Ovary (tissue), 10 donors: Measurements from ENCODE around the gene TMEM217. TPM values are rescaled to one million over a fixed set of nuclear protein-coding genes. Genes with fewer than 3 reads are reported as not detected.
"Not testable (repeated sequence)": the region's sequence is repeated elsewhere in the genome, so short reads cannot be mapped to it uniquely, and the experiment has no call there.

Source experiments
- DNase-seq, 5 donors: peaks; one replicate each; pipeline ENCODE4 v3.0.0-alpha.2; 2019 to 2020
- H3K27ac ChIP-seq, 2 donors: fragments of 200-600 bp; one replicate each; pipeline versions ENCODE4 v1.5.1 to v1.8.0; 2019 to 2022
- H3K27me3 ChIP-seq: fragments of 200-600 bp; one replicate; pipeline ENCODE4 v1.8.0; 2022
- H3K36me3 ChIP-seq: fragments of 200-600 bp; sonication (generic); one replicate; pipeline ENCODE4 v1.5.1; 2019
- H3K4me1 ChIP-seq: one replicate; pipeline ENCODE4 v1.8.1; 2013; ENCODE audit warnings: mild to moderate bottlenecking, moderate library complexity; ENCODE audit not compliant: insufficient read depth
- H3K4me3 ChIP-seq: fragments of 200-600 bp; sonication (generic); one replicate; pipeline ENCODE4 v1.5.1; 2017
- H3K9me3 ChIP-seq, 2 donors: fragments of 200-600 bp in 1 of 2; sonication (generic) in 1 of 2; one replicate each; pipeline versions ENCODE4 v1.5.1 to v1.8.1; 2013 to 2019; ENCODE audit warnings: mild to moderate bottlenecking in 1 of 2, moderate library complexity in 1 of 2
- CTCF ChIP-seq, 3 donors: fragments of 450-650 bp in 2 of 3; fragments of 200-600 bp in 1 of 3; IDR thresholded peaks; one replicate each; pipeline versions ENCODE4 v1.5.1 to v1.8.0; 2016 to 2022; ENCODE audit warnings: antibody characterized with exemption in 3 of 3, mild to moderate bottlenecking in 1 of 3
- EP300 ChIP-seq: sonication (generic); formaldehyde crosslinking; IDR thresholded peaks from one replicate; pipeline ENCODE4 v1.6.1; 2017; ENCODE audit warnings: antibody characterized with exemption
- POLR2A ChIP-seq: fragments of 450-650 bp; IDR thresholded peaks from one replicate; pipeline ENCODE4 v1.6.1; 2017; ENCODE audit warnings: antibody characterized with exemption, mild to moderate bottlenecking, moderate library complexity
- WGBS, 3 donors: extraction: QIAGEN DNeasy Blood & Tissue Kit in 1 of 3; methylation state at CpG; one replicate each; pipeline versions ENCODE4 v1.1.5 to v1.1.7; 2013 to 2017; 5-methylcytosine and 5-hydroxymethylcytosine counted together
- intact Hi-C, 4 donors: fragments of 100-400 bp; cut with DNase I; formaldehyde crosslinking; loops; one replicate each; pipeline versions ENCODE4 v1.11.0 to v1.15.1; 2022 to 2023
- long read RNA-seq, 3 donors: library from polyadenylated mRNA in 2 of 3; unstranded in 2 of 3; transcript quantifications; one replicate each; pipeline ENCODE4 v2.0.0 and lab custom pipeline, GENCODE V29; 2021 to 2026
- polyA plus RNA-seq, 2 donors: library from polyadenylated mRNA; stranded (reverse); fragments of 200-250 nt in 1 of 2; fragments of 350-450 nt in 1 of 2; fragmentation: Illumina TruSeq in 1 of 2; extraction: RNeasy Lipid Tissue Mini Kit (QIAGEN cat#74804) in 1 of 2; gene quantifications; one replicate each; pipeline ENCODE4 v1.2.3, GENCODE V29; 2013 to 2014
- total RNA-seq, 7 donors: library from RNA; depleted of rRNA in 2 of 7; stranded (reverse); fragments of >200 nt in 2 of 7; fragmentation: NEBNext Ultra II Directional in 3 of 7; extraction: Animal tissue kit (Norgen Biotek cat#: 25700) in 3 of 7; gene quantifications; one replicate each; pipeline versions ENCODE4 v1.1.0 to v1.2.4, GENCODE V29; 2016 to 2023
- donor health status: DM: no; HTN: no; CAD: no; lungs with moderate emphysema.
- donor health status: DM: no; HTN: no; CAD: no.
- donor health status: Bipolar disorder and iron deficiency.
- donor health status: DM: yes; HTN: yes; CAD: no.
- donor health status: DM: no; HTN: no; CAD: no.
- donor health status: DM: yes; HTN: yes; CAD: no.

TMEM217 gene
- 1 to 10 TPM in 6 of 7 donors, under 1 TPM in 1; 0.48 to 4.6 (median 1.5) TPM for total RNA-seq
- polyA plus RNA-seq = 1 to 10 TPM in 1 of 2 donors, under 1 TPM in 1; 0.39 to 3.8 TPM
- long read RNA-seq, donor 1, partial matches to known transcripts = 1 of 1 reads
- long read RNA-seq, donor 1, other reads (novel, unspliced or antisense) = 0 of 1 reads
- long read RNA-seq, donor 2, partial matches to known transcripts = 38 of 111 reads
- long read RNA-seq, donor 2, other reads (novel, unspliced or antisense) = 73 of 111 reads
- long read RNA-seq, donor 3 = 0 reads

- intact Hi-C loops = no loop called here
- Histone ChIP-seq H3K4me1 (peaks cover 1% of the 10 kb centered on the region), H3K27ac (peak within 1 kb of the TSS; percentile 71 to 73), H3K9me3 (no peaks in the 10 kb centered on the region), H3K4me3 (peak within 1 kb of the TSS; percentile 90), H3K36me3 (no peaks in the 10 kb centered on the region), H3K27me3 (no peaks in the 10 kb centered on the region)
- DNase-seq = peak; percentile 96 to 97 (median 97)
- TF ChIP-seq EP300 = no peak
- peak; percentile 82 for TF ChIP-seq POLR2A
- no peak for TF ChIP-seq CTCF (IDR thresholded peaks at IDR 0.05)
- 0% methylated on average over 43 to 45 of the region's 45 CpGs for WGBS, 3 donors
These were observed at the start of gene TMEM217, which contains the start of gene TBC1D22B for GRCh38 chr6:37257634-37258404. Gene TMEM217, minus strand, starts transcription at chr6:37258144. Its CDS starts 39,114 bp downstream, at chr6:37219030. Gene TBC1D22B, plus strand, starts transcription at chr6:37257772. Its CDS starts 146 bp downstream, at chr6:37257918.

- H3K27me3 ChIP-seq, H3K4me3 ChIP-seq, intact Hi-C loops, H3K9me3 ChIP-seq, H3K4me1 ChIP-seq, DNase-seq, H3K36me3 ChIP-seq: not testable (repeated sequence)
- H3K27ac ChIP-seq = peak overlapping the region in 1 of 2 donors; percentile 22
- 87 to 94% (median 89%) methylated on average over 10 of the region's 10 CpGs for whole genome bisulfite sequencing, 3 donors
These were observed 49.5 kb upstream of the TMEM217 start for GRCh38 chr6:37307484-37307883.

- Histone ChIP-seq H3K4me1 (peaks cover 2% of the 10 kb centered on the region), H3K4me3 (no peak overlapping the region), H3K27me3 (no peaks in the 10 kb centered on the region), H3K27ac (no peak overlapping the region), H3K36me3 (no peaks in the 10 kb centered on the region), H3K9me3 (no peaks in the 10 kb centered on the region)
- TF ChIP-seq CTCF (IDR thresholded peaks at IDR 0.05) = no peak
- no peak for TF ChIP-seq EP300
- no peak for TF ChIP-seq POLR2A
- DNase-seq = no peak
- 91 to 96% (median 93%) methylated on average over 4 of the region's 4 CpGs for WGBS, 3 donors
- intact Hi-C loops = no loop called here
These were observed 48.8 kb upstream of the TMEM217 start for GRCh38 chr6:37306624-37307222.

- 91 to 96% (median 96%) methylated on average over 4 of the region's 4 CpGs for WGBS, 3 donors
- no peak for DNase-seq
- no peak for TF ChIP-seq POLR2A
- TF ChIP-seq CTCF (IDR thresholded peaks at IDR 0.05) = no peak
- H3K36me3 ChIP-seq = no peaks in the 10 kb centered on the region
- no peak overlapping the region for H3K4me3 ChIP-seq
- no peak overlapping the region for H3K27ac ChIP-seq
- no peaks in the 10 kb centered on the region for H3K27me3 ChIP-seq
- H3K4me1 ChIP-seq = peaks cover 2% of the 10 kb centered on the region
- H3K9me3 ChIP-seq = no peaks in the 10 kb centered on the region
- intact Hi-C loops = no loop called here
These were observed 48.0 kb upstream of the TMEM217 start for GRCh38 chr6:37305841-37306425.
